H1 (cell line): ENCODE results near the gene NPM1. TPM values are rescaled to one million over a fixed set of nuclear protein-coding genes. Genes with fewer than 3 reads are reported as not detected.

Experiments
- CTCF ChIA-PET: fragments of 300-600 bp; sonication (Branson Sonifier 250); formaldehyde crosslinking; loops from one replicate; lab custom pipeline; 2021; ENCODE audit not compliant: partially characterized antibody; lab: Charles Lee
- POLR2A ChIA-PET: fragments of 300-600 bp; sonication (Branson Sonifier 250); formaldehyde crosslinking; loops from one replicate; lab custom pipeline; 2021; ENCODE audit warnings: inconsistent platforms; ENCODE audit not compliant: partially characterized antibody; lab: Charles Lee
- DNase-seq, 2 experiments: peaks; one replicate each; pipeline versions ENCODE4 v3.0.0 to v3.0.0-alpha.2; 2010 to 2022; ENCODE audit warnings: low spot score in 2 of 2, low read depth in 1 of 2, mixed read lengths in 1 of 2
- FAIRE-seq: peaks from 2 replicates; lab custom pipeline; 2011; peaks lifted over from hg19 to GRCh38; lab: Jason Lieb, UNC
- H2AFZ ChIP-seq: 2 replicates; pipeline ENCODE4 v1.8.1; 2012; ENCODE audit warnings: low read length, inconsistent platforms
- H2AK5ac ChIP-seq: 2 replicates; pipeline ENCODE4 v1.6.1; 2013; ENCODE audit warnings: low read depth, low read length
- H2BK120ac ChIP-seq: replicated peaks from 2 replicates; pipeline ENCODE3; 2013; ENCODE audit warnings: low read depth, low read length, inconsistent platforms
- H2BK12ac ChIP-seq: 2 replicates; pipeline ENCODE4 v1.6.1; 2013; ENCODE audit warnings: low read depth, low read length
- H2BK15ac ChIP-seq: 2 replicates; pipeline ENCODE4 v1.6.1; 2013; ENCODE audit warnings: low read length
- H2BK20ac ChIP-seq: 2 replicates; pipeline ENCODE4 v1.6.1; 2013; ENCODE audit warnings: low read length
- H2BK5ac ChIP-seq: 2 replicates; pipeline ENCODE4 v1.6.1; 2013; ENCODE audit warnings: low read depth, low read length
- H3K14ac ChIP-seq: 2 replicates; pipeline ENCODE4 v1.6.1; 2013; ENCODE audit warnings: inconsistent platforms; ENCODE audit not compliant: insufficient read length
- H3K18ac ChIP-seq: 2 replicates; pipeline ENCODE4 v1.6.1; 2013; ENCODE audit warnings: low read length; ENCODE audit errors: extremely low read depth
- H3K23ac ChIP-seq: 2 replicates; pipeline ENCODE4 v1.6.1; 2013; ENCODE audit warnings: inconsistent platforms; ENCODE audit not compliant: insufficient read length
- H3K23me2 ChIP-seq: 2 replicates; pipeline ENCODE4 v1.6.1; 2013; ENCODE audit warnings: low read depth, low read length
- H3K27ac ChIP-seq: 2 replicates; pipeline ENCODE4 v1.6.1; 2011; ENCODE audit warnings: low read depth, low read length, inconsistent platforms
- H3K27me3 ChIP-seq, 4 experiments: replicated peaks in 1 of 4; 1 replicate in 1 of 4; 2 replicates in 3 of 4; pipeline versions ENCODE4 v1.6.1 to v1.8.1; 2011 to 2013; ENCODE audit warnings: low read length in 3 of 4, mild to moderate bottlenecking in 3 of 4, inconsistent platforms in 2 of 4, mixed read lengths in 2 of 4, moderate library complexity in 1 of 4; ENCODE audit not compliant: control insufficient read depth in 3 of 4, insufficient read depth in 3 of 4; ENCODE audit errors: extremely low read depth in 1 of 4
- H3K36me3 ChIP-seq, 4 experiments: 2 replicates each; pipeline versions ENCODE4 v1.6.1 to v1.8.1; 2011 to 2013; ENCODE audit warnings: mild to moderate bottlenecking in 4 of 4, low read length in 3 of 4, moderate library complexity in 2 of 4, control low read depth in 1 of 4, inconsistent platforms in 1 of 4; ENCODE audit not compliant: insufficient read depth in 4 of 4, control insufficient read depth in 2 of 4
- H3K4ac ChIP-seq: replicated peaks from 2 replicates; pipeline ENCODE3; 2013; ENCODE audit warnings: low read length, low read depth, mixed read lengths, inconsistent platforms; ENCODE audit not compliant: insufficient read length
- H3K4me1 ChIP-seq, 4 experiments: replicated peaks in 1 of 4; 1 replicate in 1 of 4; 2 replicates in 3 of 4; pipeline versions ENCODE4 v1.6.1 to v1.8.1; 2011 to 2013; ENCODE audit warnings: low read length in 3 of 4, inconsistent platforms in 2 of 4, mixed read lengths in 1 of 4; ENCODE audit not compliant: insufficient read depth in 4 of 4, control insufficient read depth in 3 of 4
- H3K4me2 ChIP-seq, 2 experiments: 2 replicates each; pipeline versions ENCODE4 v1.6.1 to v1.8.1; 2011 to 2013; ENCODE audit warnings: low read depth in 2 of 2, low read length in 2 of 2, control low read depth in 1 of 2, inconsistent platforms in 1 of 2, mild to moderate bottlenecking in 1 of 2; ENCODE audit not compliant: insufficient read depth in 1 of 2
- H3K4me3 ChIP-seq, 4 experiments: fragments of 200-600, 300-600 bp in 1 of 4; sonication (generic), shearing (Covaris generic), sonication (Bioruptor Twin) in 1 of 4; 2 replicates each; pipeline versions ENCODE4 v1.5.1 to v1.8.1; 2011 to 2016; ENCODE audit warnings: low read length in 4 of 4, low read depth in 3 of 4, control low read depth in 2 of 4, inconsistent platforms in 2 of 4, mild to moderate bottlenecking in 2 of 4, mixed read lengths in 1 of 4, moderate library complexity in 1 of 4; ENCODE audit not compliant: insufficient read depth in 2 of 4; ENCODE audit errors: extremely low read depth in 1 of 4
- H3K56ac ChIP-seq: replicated peaks from 2 replicates; pipeline ENCODE3; 2013; ENCODE audit warnings: low read depth, mild to moderate bottlenecking, mixed read lengths, low read length, inconsistent platforms; ENCODE audit not compliant: insufficient read length
- H3K79me1 ChIP-seq: 2 replicates; pipeline ENCODE4 v1.6.1; 2013; ENCODE audit warnings: low read depth, low read length, control low read depth
- H3K79me2 ChIP-seq, 2 experiments: 2 replicates each; pipeline versions ENCODE4 v1.6.1 to v1.8.1; 2012 to 2013; ENCODE audit warnings: low read length in 2 of 2, mild to moderate bottlenecking in 2 of 2, inconsistent platforms in 1 of 2; ENCODE audit not compliant: insufficient read depth in 2 of 2, control insufficient read depth in 1 of 2
- H3K9ac ChIP-seq, 4 experiments: replicated peaks in 1 of 4; 1 replicate in 1 of 4; 2 replicates in 3 of 4; pipeline versions ENCODE4 v1.6.1 to v1.8.1; 2011 to 2013; ENCODE audit warnings: low read depth in 3 of 4, low read length in 3 of 4, control low read depth in 2 of 4, mild to moderate bottlenecking in 2 of 4, moderate library complexity in 2 of 4, inconsistent platforms in 1 of 4; ENCODE audit errors: extremely low read depth in 1 of 4
- H3K9me3 ChIP-seq, 2 experiments: 2 replicates each; pipeline versions ENCODE4 v1.6.1 to v1.8.1; 2012 to 2013; ENCODE audit warnings: mild to moderate bottlenecking in 2 of 2, moderate library complexity in 2 of 2, control low read depth in 1 of 2, inconsistent platforms in 1 of 2, low read depth in 1 of 2, low read length in 1 of 2, mixed read lengths in 1 of 2; ENCODE audit not compliant: insufficient read depth in 2 of 2
- H4K20me1 ChIP-seq, 2 experiments: replicated peaks in 1 of 2; 2 replicates each; pipeline versions ENCODE3 to v1.8.1; 2011 to 2013; ENCODE audit warnings: inconsistent platforms in 2 of 2, low read length in 2 of 2, mild to moderate bottlenecking in 1 of 2; ENCODE audit not compliant: insufficient read depth in 2 of 2, control insufficient read depth in 1 of 2
- H4K5ac ChIP-seq: 2 replicates; pipeline ENCODE4 v1.6.1; 2013; ENCODE audit warnings: low read length, low read depth, mixed read lengths, inconsistent platforms; ENCODE audit not compliant: insufficient read length
- H4K8ac ChIP-seq: 2 replicates; pipeline ENCODE4 v1.8.0; 2013; ENCODE audit warnings: mild to moderate bottlenecking, moderate library complexity, low read length, inconsistent platforms; ENCODE audit not compliant: insufficient read depth; ENCODE audit errors: extremely low read depth
- H4K91ac ChIP-seq: replicated peaks from 2 replicates; pipeline ENCODE3; 2013; ENCODE audit warnings: low read length, mixed read lengths, inconsistent platforms; ENCODE audit not compliant: insufficient read length
- EP300 ChIP-seq, 2 experiments: IDR thresholded peaks; 1 replicate in 1 of 2; 2 replicates in 1 of 2; pipeline ENCODE4 v1.6.1; 2011 to 2012; ENCODE audit warnings: low read depth in 2 of 2, low read length in 2 of 2, mild to moderate bottlenecking in 2 of 2, borderline replicate concordance in 1 of 2, inconsistent platforms in 1 of 2, moderate library complexity in 1 of 2
- POLR2A ChIP-seq, 2 experiments: IDR thresholded peaks; 1 replicate in 1 of 2; 2 replicates in 1 of 2; pipeline ENCODE4 v1.6.1; 2011; ENCODE audit warnings: low read depth in 2 of 2, low read length in 2 of 2, mild to moderate bottlenecking in 2 of 2; ENCODE audit errors: control extremely low read depth in 1 of 2
- SP1 ChIP-seq: IDR thresholded peaks from 2 replicates; pipeline ENCODE4 v1.6.1; 2011; ENCODE audit warnings: low read depth, low read length
- WGBS, 2 experiments: shearing (Covaris generic) in 1 of 2; methylation state at CpG; one replicate each; pipeline versions ENCODE4 v1.1.6 to v1.1.7; 2013 to 2015; ENCODE audit warnings: low lambda C conversion rate in 2 of 2, mixed read lengths in 2 of 2, inconsistent platforms in 1 of 2, low coverage in 1 of 2, missing lambda C conversion rate in 1 of 2; ENCODE audit not compliant: insufficient replicate concordance in 2 of 2, insufficient coverage in 1 of 2, insufficient read length in 1 of 2; ENCODE audit errors: extremely low coverage in 1 of 2, missing lambda C conversion rate in 1 of 2; 5-methylcytosine and 5-hydroxymethylcytosine counted together
- polyA plus RNA-seq, 7 experiments: library from polyadenylated mRNA; depleted of rRNA in 3 of 7; stranded (reverse) in 5 of 7; unstranded in 2 of 7; fragments of >200 nt in 5 of 7; fragments of 200-250 nt in 2 of 7; gene quantifications; 1 replicate in 5 of 7; 2 replicates in 1 of 7; 4 replicates in 1 of 7; pipeline versions ENCODE4 v1.2.1 to v1.2.3, GENCODE V29; 2011 to 2013; ENCODE audit warnings: missing spikeins in 2 of 7, mixed read lengths in 2 of 7
- total RNA-seq: library from RNA; stranded (reverse); fragmentation: NEBNext Ultra II Directional; extraction: Animal tissue kit (Norgen Biotek cat#: 25700); gene quantifications from 2 replicates; pipeline ENCODE4 v1.2.1, GENCODE V29; 2021

The NPM1 gene
- total and polyA plus RNA-seq, 2 of the 8 experiments (the other 6 are each of a cell fraction or from before 2014, with no cell fraction given): 2,182 to 4,042 TPM

- CTCF ChIA-PET: interaction anchor here (0.9 to 1.4 kb wide), 2 partner anchors 11 to 370 kb away, joined by 4 to 6 read pairs; no protein-coding TSS in a partner anchor
- Histone ChIP-seq H3K27me3 (peaks cover 14 to 24% (median 17%) of the 10 kb centered on the region in 4 experiments; a peak in 6 of 7 replicates), H3K14ac (no peak overlapping the region), H3K79me2 (peaks cover 0 to 4% of the 10 kb centered on the region in 2 experiments; a peak in 1 of 4 replicates), H2AFZ (no peak overlapping the region), H3K56ac (no peak overlapping the region), H2BK20ac (no peak overlapping the region), H2BK12ac (no peak overlapping the region), H3K9ac (no peak overlapping the region), H3K9me3 (no peaks in the 10 kb centered on the region), H3K4me2 (no peak overlapping the region), H4K91ac (no peak overlapping the region), H3K23me2 (peaks cover 10% of the 10 kb centered on the region), H2BK120ac (no peak overlapping the region), H3K4ac (no peak overlapping the region), H3K4me1 (peaks cover 0 to 14% (median 6%) of the 10 kb centered on the region in 4 experiments; a peak in 6 of 7 replicates), H4K5ac (no peak overlapping the region)
- peak in 1 of 2 experiments; percentile 43 for DNase-seq
- TF ChIP-seq SP1 (no peak), POLR2A (IDR thresholded peaks at IDR 0.05; ENCODE audit: control extremely low read depth in 1 of 2, low read depth in 2 of 2, low read length in 2 of 2) (peak in 1 of 2 experiments; percentile 13; a peak in 1 of 3 replicates), EP300 (IDR thresholded peaks at IDR 0.05; ENCODE audit: borderline replicate concordance in 1 of 2, low read depth in 2 of 2, low read length in 2 of 2) (no peak)
- TF ChIP-seq, all 59 proteins: peak for 1
- no peak overlapping the region for H3K23ac ChIP-seq
- H3K18ac ChIP-seq: no peak overlapping the region
- H3K36me3 ChIP-seq: peaks cover 5 to 23% (median 14%) of the 10 kb centered on the region in 4 experiments
- no peak overlapping the region for H2BK5ac ChIP-seq
- POLR2A ChIA-PET: interaction anchor here (3.9 to 12.5 kb wide), 2 partner anchors 12 to 25 kb away, joined by 19 to 626 read pairs; partner anchors contain the start of gene NPM1
- no peak for FAIRE-seq
- no peak overlapping the region for H3K4me3 ChIP-seq
- H4K20me1 ChIP-seq: peaks cover 10 to 13% of the 10 kb centered on the region in 2 experiments
- no peak overlapping the region for H2BK15ac ChIP-seq
- H2AK5ac ChIP-seq: no peak overlapping the region
- H4K8ac ChIP-seq: no peak overlapping the region
- 82% methylated on average over 11 of the region's 11 CpGs; no CpG with 5 or more reads in 1 of the 2 experiments for WGBS, 2 experiments
- H3K27ac ChIP-seq: no peak overlapping the region
- no peaks in the 10 kb centered on the region for H3K79me1 ChIP-seq
These were observed 28.8 kb downstream of the NPM1 start for GRCh38 chr5:171416160-171417049.
